ENCODE results near the gene STAG2.

DNA sequence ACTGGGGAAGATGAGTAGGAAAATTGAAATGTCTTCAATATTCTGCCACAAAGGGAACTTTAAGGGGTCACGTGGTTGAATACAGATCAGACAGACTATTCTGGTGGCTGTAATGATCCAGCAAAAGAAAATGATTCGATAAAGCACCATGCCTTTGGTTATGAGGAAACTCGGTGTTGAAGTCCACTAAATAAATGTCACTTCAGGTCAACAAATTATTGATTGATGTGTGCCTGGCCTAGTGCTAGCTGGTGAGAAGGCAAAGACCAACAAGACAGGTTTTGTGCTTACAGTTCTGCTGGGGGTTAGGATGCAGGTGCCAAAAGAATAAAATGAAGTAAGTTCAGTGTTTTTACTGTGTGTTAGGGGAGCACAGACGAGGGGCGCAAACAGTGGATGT, 142.5 kb downstream of the STAG2 start:
- TF ChIP-seq, protein P1, sequence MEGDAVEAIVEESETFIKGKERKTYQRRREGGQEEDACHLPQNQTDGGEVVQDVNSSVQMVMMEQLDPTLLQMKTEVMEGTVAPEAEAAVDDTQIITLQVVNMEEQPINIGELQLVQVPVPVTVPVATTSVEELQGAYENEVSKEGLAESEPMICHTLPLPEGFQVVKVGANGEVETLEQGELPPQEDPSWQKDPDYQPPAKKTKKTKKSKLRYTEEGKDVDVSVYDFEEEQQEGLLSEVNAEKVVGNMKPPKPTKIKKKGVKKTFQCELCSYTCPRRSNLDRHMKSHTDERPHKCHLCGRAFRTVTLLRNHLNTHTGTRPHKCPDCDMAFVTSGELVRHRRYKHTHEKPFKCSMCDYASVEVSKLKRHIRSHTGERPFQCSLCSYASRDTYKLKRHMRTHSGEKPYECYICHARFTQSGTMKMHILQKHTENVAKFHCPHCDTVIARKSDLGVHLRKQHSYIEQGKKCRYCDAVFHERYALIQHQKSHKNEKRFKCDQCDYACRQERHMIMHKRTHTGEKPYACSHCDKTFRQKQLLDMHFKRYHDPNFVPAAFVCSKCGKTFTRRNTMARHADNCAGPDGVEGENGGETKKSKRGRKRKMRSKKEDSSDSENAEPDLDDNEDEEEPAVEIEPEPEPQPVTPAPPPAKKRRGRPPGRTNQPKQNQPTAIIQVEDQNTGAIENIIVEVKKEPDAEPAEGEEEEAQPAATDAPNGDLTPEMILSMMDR (IDR thresholded peaks at IDR 0.05; ENCODE audit: low read length), result no peak
- no peak for TF ChIP-seq EZH2 (optimal IDR thresholded peaks at IDR 0.05; ENCODE audit: low read depth, low read length)
